GF-D8 (cell line): ENCODE results near the gene HOXA7.

ENCODE experiments used
- DNase-seq: peaks from one replicate; lab custom pipeline; 2025; lab: John Stamatoyannopoulos, UW

Gene HOXA7

GRCh38 chr7:27147199-27148030, 9.1 kb downstream of the HOXA7 start, which contains the start of gene HOXA6:
Gene HOXA6, minus strand, starts transcription at chr7:27147774. Its CDS starts 25 bp downstream, at chr7:27147749.
- DNase-seq: no peak

GRCh38 chr7:27146491-27147198, 9.8 kb downstream of the HOXA7 start:
- DNase-seq: no peak

GRCh38 chr7:27145914-27146412, 10.5 kb downstream of the HOXA7 start:
- no peak for DNase-seq

- DNase-seq: no peak
These were observed 11.1 kb downstream of the HOXA7 start for GRCh38 chr7:27145165-27145913.

- no peak for DNase-seq
These were observed 11.7 kb downstream of the HOXA7 start for GRCh38 chr7:27144781-27145164.

- DNase-seq: no peak
These were observed 12.3 kb downstream of the HOXA7 start for GRCh38 chr7:27143950-27144780.

GRCh38 chr7:27143023-27143949, 13.2 kb downstream of the HOXA7 start, which contains the start of gene HOXA5:
Gene HOXA5, minus strand, starts transcription at chr7:27143681. Its CDS starts 74 bp downstream, at chr7:27143607.
- no peak for DNase-seq

GRCh38 chr7:27142580-27143022, 13.9 kb downstream of the HOXA7 start:
- DNase-seq: no peak

- DNase-seq: no peak
These were observed 14.4 kb downstream of the HOXA7 start for GRCh38 chr7:27141923-27142579.

- DNase-seq: no peak
These were observed 15.1 kb downstream of the HOXA7 start for GRCh38 chr7:27141137-27141922.

- no peak for DNase-seq
These were observed 16.2 kb downstream of the HOXA7 start for GRCh38 chr7:27140126-27140857.

GRCh38 chr7:27139334-27140125, 16.9 kb downstream of the HOXA7 start:
- no peak for DNase-seq

GRCh38 chr7:27138985-27139333, 17.5 kb downstream of the HOXA7 start:
- no peak for DNase-seq

- DNase-seq: no peak
These were observed 18.0 kb downstream of the HOXA7 start for GRCh38 chr7:27138472-27138871.

GRCh38 chr7:27137640-27138315, 18.7 kb downstream of the HOXA7 start:
- DNase-seq: no peak

GRCh38 chr7:27134392-27134791, 22.1 kb downstream of the HOXA7 start:
- no peak for DNase-seq
